Fibroblast of skin of back (primary cell): ENCODE data around the gene ARHGAP15.
"Not testable (repeated sequence)": the region's sequence is repeated elsewhere in the genome, so short reads cannot be mapped to it uniquely, and the experiment has no call there.

Experiments used
- DNase-seq: peaks from one replicate; pipeline ENCODE4 v3.0.0-alpha.2; 2013

The ARHGAP15 gene

GRCh38 chr2:143533846-143534245 is 404.6 kb downstream of the ARHGAP15 start:
- DNase-seq, result no peak

- no peak for DNase-seq
Observed at GRCh38 chr2:143535802-143536201, 406.6 kb downstream of the ARHGAP15 start.

GRCh38 chr2:143541899-143542298 is 412.7 kb downstream of the ARHGAP15 start:
- not testable (repeated sequence) for DNase-seq

GRCh38 chr2:143545059-143545948 is 416.1 kb downstream of the ARHGAP15 start:
- DNase-seq, result no peak

GRCh38 chr2:143545949-143546255 is 416.7 kb downstream of the ARHGAP15 start:
- peak; percentile 69 for DNase-seq

- DNase-seq, result no peak
Observed at GRCh38 chr2:143548032-143548431, 418.8 kb downstream of the ARHGAP15 start.

GRCh38 chr2:143550500-143550899 is 421.3 kb downstream of the ARHGAP15 start:
- DNase-seq, result no peak

GRCh38 chr2:143551971-143552650 is 422.9 kb downstream of the ARHGAP15 start:
- peak; percentile 47 for DNase-seq

GRCh38 chr2:143553261-143553660 is 424.0 kb downstream of the ARHGAP15 start:
- no peak for DNase-seq

GRCh38 chr2:143558665-143559064 is 429.4 kb downstream of the ARHGAP15 start:
- peak; percentile 64 for DNase-seq

- no peak for DNase-seq
Observed at GRCh38 chr2:143559147-143559546, 429.9 kb downstream of the ARHGAP15 start.

GRCh38 chr2:143560724-143561123 is 431.5 kb downstream of the ARHGAP15 start:
- DNase-seq, result no peak

- DNase-seq, result no peak
Observed at GRCh38 chr2:143564419-143564818, 435.2 kb downstream of the ARHGAP15 start.

- no peak for DNase-seq
Observed at GRCh38 chr2:143571747-143572146, 442.5 kb downstream of the ARHGAP15 start.

GRCh38 chr2:143572421-143572820 is 443.2 kb downstream of the ARHGAP15 start:
- DNase-seq, result no peak

- DNase-seq, result no peak
Observed at GRCh38 chr2:143574069-143574468, 444.9 kb downstream of the ARHGAP15 start.

GRCh38 chr2:143575340-143575739 is 446.1 kb downstream of the ARHGAP15 start:
- DNase-seq, result no peak

- DNase-seq, result no peak
Observed at GRCh38 chr2:143577489-143577888, 448.3 kb downstream of the ARHGAP15 start.

- no peak for DNase-seq
Observed at GRCh38 chr2:143579456-143579855, 450.2 kb downstream of the ARHGAP15 start.

- no peak for DNase-seq
Observed at GRCh38 chr2:143581134-143581533, 451.9 kb downstream of the ARHGAP15 start.

GRCh38 chr2:143582046-143582747 is 453.0 kb downstream of the ARHGAP15 start:
- DNase-seq, result peak; percentile 40

GRCh38 chr2:143584936-143585335 is 455.7 kb downstream of the ARHGAP15 start:
- DNase-seq, result peak; percentile 56

GRCh38 chr2:143586119-143586518 is 456.9 kb downstream of the ARHGAP15 start:
- no peak for DNase-seq
